ENCODE results near the gene JAG1.
A peak's percentile ranks its signal among the peaks of the same experiment; 100 is the strongest.

The JAG1 gene

GRCh38 chr20:10661261-10661660 lies 12.5 kb downstream of the JAG1 start:
- H2BK120ac ChIP-seq (ENCODE audit: insufficient read depth, low read length, poor library complexity) = no peak overlapping the region
- H2BK12ac ChIP-seq (ENCODE audit: low read length) = no peak overlapping the region
- H2BK5ac ChIP-seq (ENCODE audit: low read depth, low read length, poor library complexity) = no peak overlapping the region
- H3K14ac ChIP-seq (ENCODE audit: low read length) = no peak overlapping the region
- no peak overlapping the region for H3K4me3 ChIP-seq (ENCODE audit: low read depth, low read length)
- no CpG with 5 or more reads among the region's 4 CpGs for WGBS (ENCODE audit: extremely low coverage, insufficient coverage, insufficient read length)
- no peak overlapping the region for H3K18ac ChIP-seq (ENCODE audit: low read length)
- H3K79me1 ChIP-seq (ENCODE audit: low read length) = peaks cover 19% of the 10 kb centered on the region
- peaks cover 37 to 49% of the 10 kb centered on the region in 2 experiments for H3K4me1 ChIP-seq (ENCODE audit: control insufficient read depth in 1 of 2, insufficient read depth in 2 of 2, low read length in 2 of 2)
- no peak overlapping the region for H3K23ac ChIP-seq (ENCODE audit: low read length)
- H2AK5ac ChIP-seq (ENCODE audit: low read length) = no peak overlapping the region
- no peak overlapping the region for H4K12ac ChIP-seq (ENCODE audit: low read depth, low read length)
- no peak overlapping the region for H3K9ac ChIP-seq (ENCODE audit: low read length)
- H4K91ac ChIP-seq (ENCODE audit: low read depth, low read length) = no peak overlapping the region
- H3K36me3 ChIP-seq (ENCODE audit: control insufficient read depth in 1 of 2, insufficient read depth in 2 of 2, low read length in 2 of 2) = peaks cover 32 to 52% of the 10 kb centered on the region in 2 experiments
- peaks cover 8% of the 10 kb centered on the region for H3K9me3 ChIP-seq (ENCODE audit: insufficient read depth, low read depth, low read length)
- H4K8ac ChIP-seq (ENCODE audit: low read depth, low read length) = no peak overlapping the region
- H3K4ac ChIP-seq (ENCODE audit: low read depth, low read length) = no peak overlapping the region
- peak overlapping the region; percentile 5 for H3K27ac ChIP-seq (ENCODE audit: low read depth, low read length)
- no peaks in the 10 kb centered on the region for H3K79me2 ChIP-seq (ENCODE audit: control insufficient read depth, insufficient read depth, low read length, poor library complexity)
- H3K27me3 ChIP-seq (ENCODE audit: insufficient read depth, low read length) = no peaks in the 10 kb centered on the region
- H2AFZ ChIP-seq (ENCODE audit: insufficient read depth, low read length, poor library complexity) = no peak overlapping the region
- H3K4me2 ChIP-seq (ENCODE audit: low read length) = no peak overlapping the region
- DNase-seq = no peak

- Histone ChIP-seq H4K12ac (ENCODE audit: low read depth, low read length) (no peak overlapping the region), H2BK5ac (ENCODE audit: low read depth, low read length, poor library complexity) (no peak overlapping the region), H3K23ac (ENCODE audit: low read length) (no peak overlapping the region), H3K36me3 (ENCODE audit: control insufficient read depth in 1 of 2, insufficient read depth in 2 of 2, low read length in 2 of 2) (peaks cover 32 to 47% of the 10 kb centered on the region in 2 experiments), H2BK120ac (ENCODE audit: insufficient read depth, low read length, poor library complexity) (no peak overlapping the region), H3K4me3 (ENCODE audit: low read depth, low read length) (no peak overlapping the region), H4K91ac (ENCODE audit: low read depth, low read length) (peak overlapping the region; percentile 27), H3K9me3 (ENCODE audit: insufficient read depth, low read depth, low read length) (peaks cover 8% of the 10 kb centered on the region), H2AK5ac (ENCODE audit: low read length) (no peak overlapping the region), H3K4me1 (ENCODE audit: control insufficient read depth in 1 of 2, insufficient read depth in 2 of 2, low read length in 2 of 2) (peaks cover 33 to 45% of the 10 kb centered on the region in 2 experiments), H3K18ac (ENCODE audit: low read length) (peak overlapping the region; percentile 26), H2AFZ (ENCODE audit: insufficient read depth, low read length, poor library complexity) (no peak overlapping the region), H3K4ac (ENCODE audit: low read depth, low read length) (no peak overlapping the region), H3K27me3 (ENCODE audit: insufficient read depth, low read length) (no peaks in the 10 kb centered on the region), H3K14ac (ENCODE audit: low read length) (no peak overlapping the region), H2BK12ac (ENCODE audit: low read length) (no peak overlapping the region), H3K9ac (ENCODE audit: low read length) (no peak overlapping the region), H3K79me2 (ENCODE audit: control insufficient read depth, insufficient read depth, low read length, poor library complexity) (no peaks in the 10 kb centered on the region), H3K27ac (ENCODE audit: low read depth, low read length) (peak overlapping the region; percentile 55), H3K4me2 (ENCODE audit: low read length) (no peak overlapping the region), H4K8ac (ENCODE audit: low read depth, low read length) (no peak overlapping the region), H3K79me1 (ENCODE audit: low read length) (peaks cover 15% of the 10 kb centered on the region)
- no CpG with 5 or more reads among the region's 11 CpGs for WGBS (ENCODE audit: extremely low coverage, insufficient coverage, insufficient read length)
- peak; percentile 54 to 73 for DNase-seq
Measured at GRCh38 chr20:10660661-10661060, 13.1 kb downstream of the JAG1 start.

GRCh38 chr20:10659651-10660601 lies 13.9 kb downstream of the JAG1 start:
- H3K27ac ChIP-seq (ENCODE audit: low read depth, low read length) = peak overlapping the region; percentile 59

GRCh38 chr20:10658876-10659632 lies 14.7 kb downstream of the JAG1 start:
- Histone ChIP-seq H3K9ac (ENCODE audit: low read length) (no peak overlapping the region), H3K27me3 (ENCODE audit: insufficient read depth, low read length) (no peaks in the 10 kb centered on the region), H3K79me2 (ENCODE audit: control insufficient read depth, insufficient read depth, low read length, poor library complexity) (no peaks in the 10 kb centered on the region), H3K4me3 (ENCODE audit: low read depth, low read length) (no peak overlapping the region), H3K79me1 (ENCODE audit: low read length) (peaks cover 21% of the 10 kb centered on the region), H3K9me3 (ENCODE audit: insufficient read depth, low read depth, low read length) (peaks cover 8% of the 10 kb centered on the region), H3K4me1 (ENCODE audit: control insufficient read depth in 1 of 2, insufficient read depth in 2 of 2, low read length in 2 of 2) (peaks cover 39 to 54% of the 10 kb centered on the region in 2 experiments), H3K4me2 (ENCODE audit: low read length) (no peak overlapping the region), H4K8ac (ENCODE audit: low read depth, low read length) (no peak overlapping the region), H3K14ac (ENCODE audit: low read length) (no peak overlapping the region), H2BK12ac (ENCODE audit: low read length) (no peak overlapping the region), H2BK120ac (ENCODE audit: insufficient read depth, low read length, poor library complexity) (no peak overlapping the region), H3K4ac (ENCODE audit: low read depth, low read length) (no peak overlapping the region), H2AFZ (ENCODE audit: insufficient read depth, low read length, poor library complexity) (no peak overlapping the region), H2AK5ac (ENCODE audit: low read length) (no peak overlapping the region), H2BK5ac (ENCODE audit: low read depth, low read length, poor library complexity) (no peak overlapping the region), H3K27ac (ENCODE audit: low read depth, low read length) (no peak overlapping the region), H4K91ac (ENCODE audit: low read depth, low read length) (no peak overlapping the region), H4K12ac (ENCODE audit: low read depth, low read length) (no peak overlapping the region), H3K36me3 (ENCODE audit: control insufficient read depth in 1 of 2, insufficient read depth in 2 of 2, low read length in 2 of 2) (peaks cover 32 to 45% of the 10 kb centered on the region in 2 experiments), H3K23ac (ENCODE audit: low read length) (no peak overlapping the region), H3K18ac (ENCODE audit: low read length) (no peak overlapping the region)
- no CpG with 5 or more reads among the region's 5 CpGs for WGBS (ENCODE audit: extremely low coverage, insufficient coverage, insufficient read length)
- no peak for DNase-seq

More at GRCh38 chr20:10659651-10660601, 13.9 kb downstream of the JAG1 start:
- Histone ChIP-seq H3K9me3 (ENCODE audit: insufficient read depth, low read depth, low read length) (peaks cover 8% of the 10 kb centered on the region), H4K91ac (ENCODE audit: low read depth, low read length) (peak overlapping the region; percentile 27), H3K18ac (ENCODE audit: low read length) (peak overlapping the region; percentile 26), H3K4me2 (ENCODE audit: low read length) (no peak overlapping the region), H3K4ac (ENCODE audit: low read depth, low read length) (no peak overlapping the region), H3K4me3 (ENCODE audit: low read depth, low read length) (no peak overlapping the region), H3K23ac (ENCODE audit: low read length) (no peak overlapping the region), H2AFZ (ENCODE audit: insufficient read depth, low read length, poor library complexity) (no peak overlapping the region), H3K79me2 (ENCODE audit: control insufficient read depth, insufficient read depth, low read length, poor library complexity) (no peaks in the 10 kb centered on the region), H4K8ac (ENCODE audit: low read depth, low read length) (no peak overlapping the region), H3K36me3 (ENCODE audit: control insufficient read depth in 1 of 2, insufficient read depth in 2 of 2, low read length in 2 of 2) (peaks cover 32 to 46% of the 10 kb centered on the region in 2 experiments), H4K12ac (ENCODE audit: low read depth, low read length) (no peak overlapping the region), H3K79me1 (ENCODE audit: low read length) (peaks cover 20% of the 10 kb centered on the region), H3K14ac (ENCODE audit: low read length) (no peak overlapping the region), H2BK5ac (ENCODE audit: low read depth, low read length, poor library complexity) (no peak overlapping the region), H3K9ac (ENCODE audit: low read length) (no peak overlapping the region), H2AK5ac (ENCODE audit: low read length) (no peak overlapping the region), H2BK12ac (ENCODE audit: low read length) (no peak overlapping the region), H3K4me1 (ENCODE audit: control insufficient read depth in 1 of 2, insufficient read depth in 2 of 2, low read length in 2 of 2) (peaks cover 35 to 50% of the 10 kb centered on the region in 2 experiments), H2BK120ac (ENCODE audit: insufficient read depth, low read length, poor library complexity) (no peak overlapping the region), H3K27me3 (ENCODE audit: insufficient read depth, low read length) (no peaks in the 10 kb centered on the region)
- DNase-seq = peak; percentile 61 to 73
- WGBS (ENCODE audit: extremely low coverage, insufficient coverage, insufficient read length) = no CpG with 5 or more reads among the region's 12 CpGs
